HepG2 (cell line): ENCODE results near the gene STX12. TPM values are rescaled to one million over a fixed set of nuclear protein-coding genes. Genes with fewer than 3 reads are reported as not detected.

ENCODE experiments used
- ATAC-seq: fragments of 200-7000 bp; cut with Tn5 transposase; 3 replicates; pipeline ENCODE4 v1.9.1; 2020; ENCODE audit warnings: mild to moderate bottlenecking, moderate library complexity
- BruUV-seq: library from RNA; stranded (reverse); fragments of 400-500 nt; replicated peaks from 2 replicates; lab custom pipeline; 2021; lab: Mats Ljungman, UMichigan
- CTCF ChIA-PET: fragments of 300-600 bp; formaldehyde crosslinking; extraction: SDS; loops from one replicate; lab custom pipeline; 2021; ENCODE audit warnings: low total read pairs, inconsistent platforms, low intra/inter-chr PET ratio; lab: Yijun Ruan, JAX
- POLR2A ChIA-PET: fragments of 350-600 bp; sonication (Branson Sonifier 250); formaldehyde crosslinking; loops from one replicate; lab custom pipeline; 2020; ENCODE audit warnings: antibody characterized with exemption, inconsistent platforms; lab: Yijun Ruan, JAX
- DNase-seq: peaks from one replicate; pipeline ENCODE4 v3.0.0-alpha.2; 2015; ENCODE audit warnings: low spot score
- FAIRE-seq: peaks from 3 replicates; lab custom pipeline; 2011; peaks lifted over from hg19 to GRCh38; lab: Jason Lieb, UNC
- H2AFZ ChIP-seq: one replicate; pipeline ENCODE4 v1.6.1; 2011; ENCODE audit warnings: low read length, inconsistent platforms
- H3K27ac ChIP-seq: fragments of 300-600 bp; 3 replicates; pipeline ENCODE4 v1.8.0; 2011; ENCODE audit warnings: mixed run types, mild to moderate bottlenecking, mixed read lengths, low read length, inconsistent platforms; ENCODE audit not compliant: insufficient read depth; ENCODE audit errors: extremely low read length
- H3K27me3 ChIP-seq, 2 experiments: fragments of 200-600 bp in 1 of 2; 2 replicates in 1 of 2; 3 replicates in 1 of 2; pipeline versions ENCODE4 v1.6.0 to v1.8.0; 2011; ENCODE audit warnings: low read length in 2 of 2, mild to moderate bottlenecking in 2 of 2, moderate library complexity in 2 of 2, inconsistent platforms in 1 of 2; ENCODE audit not compliant: insufficient read depth in 2 of 2, control insufficient read depth in 1 of 2
- H3K36me3 ChIP-seq, 2 experiments: fragments of 200-600 bp in 1 of 2; replicated peaks in 1 of 2; 2 replicates in 1 of 2; 3 replicates in 1 of 2; pipeline versions ENCODE4 v1.5.1 to v1.8.0; 2011; ENCODE audit warnings: low read length in 2 of 2, inconsistent platforms in 1 of 2; ENCODE audit not compliant: insufficient read depth in 2 of 2, control insufficient read depth in 1 of 2
- H3K4me1 ChIP-seq: 2 replicates; pipeline ENCODE4 v1.5.1; 2012; ENCODE audit warnings: low read length, inconsistent platforms; ENCODE audit not compliant: insufficient read depth
- H3K4me2 ChIP-seq: 2 replicates; pipeline ENCODE4 v1.6.0; 2011; ENCODE audit warnings: low read depth, low read length, inconsistent platforms
- H3K4me3 ChIP-seq, 3 experiments: fragments of 200-600 bp in 1 of 3; sonication (generic), shearing (Covaris generic) in 1 of 3; replicated peaks in 1 of 3; 2 replicates each; pipeline ENCODE4 v1.5.1; 2011 to 2016; ENCODE audit warnings: low read length in 3 of 3, inconsistent platforms in 2 of 3, low read depth in 2 of 3, mild to moderate bottlenecking in 2 of 3, control low read depth in 1 of 3, mixed read lengths in 1 of 3; ENCODE audit not compliant: insufficient read depth in 1 of 3
- H3K79me2 ChIP-seq: one replicate; pipeline ENCODE4 v1.6.1; 2011; ENCODE audit warnings: low read length, inconsistent platforms; ENCODE audit not compliant: insufficient read depth
- H3K9ac ChIP-seq: 2 replicates; pipeline ENCODE4 v1.6.0; 2011; ENCODE audit warnings: mild to moderate bottlenecking, low read depth, low read length, inconsistent platforms; ENCODE audit not compliant: insufficient read depth
- H3K9me3 ChIP-seq: 2 replicates; pipeline ENCODE4 v1.5.1; 2012; ENCODE audit warnings: mild to moderate bottlenecking, low read length
- H4K20me1 ChIP-seq: 2 replicates; pipeline ENCODE4 v1.6.0; 2011; ENCODE audit warnings: inconsistent platforms, mild to moderate bottlenecking, low read length, moderate library complexity; ENCODE audit not compliant: insufficient read depth
- CBFB ChIP-seq: sonication (generic); formaldehyde crosslinking; IDR thresholded peaks from 2 replicates; pipeline ENCODE4 v1.4.0; 2020; ENCODE audit warnings: missing genetic modification reagents
- GABPB1 ChIP-seq: IDR thresholded peaks from 2 replicates; pipeline ENCODE4 v1.6.1; 2016; ENCODE audit warnings: mild to moderate bottlenecking, missing genetic modification reagents, moderate library complexity, missing compliant biosample characterization
- GTF2F1 ChIP-seq: fragments of 150-350 bp; IDR thresholded peaks from 2 replicates; pipeline ENCODE4 v1.6.1; 2014; ENCODE audit warnings: low read length
- MTA1 ChIP-seq: sonication (generic); formaldehyde crosslinking; IDR thresholded peaks from 2 replicates; pipeline ENCODE4 v1.4.0; 2020; ENCODE audit warnings: missing genetic modification reagents, mild to moderate bottlenecking, borderline replicate concordance
- RAD51 ChIP-seq: fragments of 450-650 bp; IDR thresholded peaks from 2 replicates; pipeline ENCODE4 v1.6.1; 2016; ENCODE audit warnings: borderline replicate concordance
- RNF2 ChIP-seq: fragments of 450-650 bp; conservative IDR thresholded peaks from 2 replicates; pipeline ENCODE4 v1.6.1; 2016; ENCODE audit warnings: low read depth
- ZNF225 ChIP-seq: sonication (generic); formaldehyde crosslinking; IDR thresholded peaks from 2 replicates; pipeline ENCODE4 v1.4.0; 2020; ENCODE audit warnings: mild to moderate bottlenecking, missing genetic modification reagents
- ZSCAN21 ChIP-seq: sonication (generic); formaldehyde crosslinking; IDR thresholded peaks from 2 replicates; pipeline ENCODE4 v1.8.0; 2022; ENCODE audit warnings: mild to moderate bottlenecking, missing genetic modification reagents, moderate library complexity, borderline replicate concordance
- WGBS: methylation state at CpG from one replicate; pipeline ENCODE4 v1.1.6; 2017; ENCODE audit warnings: low lambda C conversion rate; 5-methylcytosine and 5-hydroxymethylcytosine counted together
- in situ Hi-C: cut with HindIII; loops from 2 replicates; pipeline ENCODE4 v1.10.0; 2017; ENCODE audit warnings: low pct_unique_long_range_greater_than_20kb; ENCODE audit not compliant: extremely low pct_ligation_motif_present
- intact Hi-C: fragments of 100-400 bp; cut with micrococcal nuclease; formaldehyde crosslinking; loops from one replicate; pipeline ENCODE4 v1.10.0; 2022; ENCODE audit not compliant: unreplicated experiment
- polyA plus RNA-seq, 8 experiments: library from polyadenylated mRNA; depleted of rRNA in 3 of 8; stranded (reverse) in 7 of 8; unstranded in 1 of 8; fragments of >200 nt; fragmentation: Illumina TruSeq in 4 of 8; extraction: Trizol in 4 of 8; gene quantifications; 2 replicates each; pipeline versions ENCODE4 v1.2.1 to v1.2.3, GENCODE V29; 2011 to 2016; ENCODE audit warnings: low read depth in 4 of 8, missing spikeins in 1 of 8, mixed read lengths in 1 of 8; ENCODE audit not compliant: insufficient read depth in 1 of 8
- total RNA-seq, 5 experiments: library from RNA; depleted of rRNA; stranded (reverse); fragments of >200 nt; fragmentation: Illumina TruSeq; extraction: Trizol; gene quantifications; 2 replicates each; pipeline ENCODE4 v1.2.3, GENCODE V29; 2016; ENCODE audit warnings: low read depth in 1 of 5
- TF ChIP-seq, protein P1 (sequence below): sonication (generic); formaldehyde crosslinking; IDR thresholded peaks from 2 replicates; pipeline ENCODE4 v1.4.0; 2020; ENCODE audit warnings: missing genetic modification reagents
- TF ChIP-seq, protein P2 (sequence below), 2 experiments: sonication (generic) in 1 of 2; formaldehyde crosslinking in 1 of 2; IDR thresholded peaks; 2 replicates each; pipeline versions ENCODE4 v1.5.1 to v1.6.1; 2011 to 2020; ENCODE audit warnings: borderline replicate concordance in 1 of 2, low read depth in 1 of 2, low read length in 1 of 2, mild to moderate bottlenecking in 1 of 2, missing genetic modification reagents in 1 of 2, moderate library complexity in 1 of 2
- TF ChIP-seq, protein P3 (sequence below): sonication (generic); formaldehyde crosslinking; IDR thresholded peaks from 2 replicates; pipeline ENCODE4 v1.5.0; 2020; ENCODE audit warnings: missing genetic modification reagents, mild to moderate bottlenecking, borderline replicate concordance
- TF ChIP-seq, protein P4 (sequence below): sonication (generic); formaldehyde crosslinking; IDR thresholded peaks from 2 replicates; pipeline ENCODE4 v1.5.1; 2020; ENCODE audit warnings: mild to moderate bottlenecking, missing genetic modification reagents, moderate library complexity

The STX12 gene
- total and polyA plus RNA-seq, 2 of the 13 experiments (the other 11 are each of a cell fraction or from before 2014, with no cell fraction given): 9.0 to 19.7 TPM

DNA sequence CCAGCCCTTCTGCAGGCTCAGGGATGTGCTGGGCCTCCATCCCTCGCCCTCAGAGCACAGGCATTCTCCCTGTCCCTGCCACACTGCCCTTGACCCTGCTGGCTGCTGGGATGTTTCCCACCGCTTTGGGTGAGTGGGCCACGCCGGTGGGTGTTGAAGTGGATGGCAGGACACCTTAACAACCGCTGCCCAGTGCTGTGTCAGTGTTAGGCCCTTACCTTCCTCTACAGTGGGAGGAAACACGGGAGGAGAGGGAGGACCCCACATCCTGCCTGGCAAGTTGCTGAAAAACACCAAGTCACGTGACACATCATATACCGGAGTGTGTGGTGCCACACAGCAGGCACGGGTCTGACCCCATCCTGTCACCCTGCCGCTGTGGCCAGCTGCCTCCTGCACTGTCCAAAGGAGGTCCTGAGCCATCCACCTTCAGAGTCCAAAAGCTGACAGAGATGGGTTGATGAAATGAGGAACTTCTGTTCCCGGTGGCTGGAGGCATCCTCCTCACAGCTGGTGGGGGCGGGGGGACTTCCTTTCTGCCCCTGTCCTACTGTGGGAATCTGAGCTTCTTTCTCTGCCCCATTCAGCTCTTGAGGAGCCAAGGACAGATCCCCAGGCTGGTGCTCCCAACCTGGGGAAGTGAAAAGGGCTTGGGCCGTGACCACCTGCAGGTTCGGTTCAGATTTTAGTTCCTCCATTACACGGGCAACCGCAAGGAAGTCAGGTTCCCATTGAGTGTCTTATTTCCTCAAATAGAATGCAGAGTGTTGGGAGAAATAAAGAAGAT lies 96.1 kb downstream of the STX12 start:
- 17% methylated on average over 9 of the region's 16 CpGs for WGBS
- no peaks in the 10 kb centered on the region for H3K36me3 ChIP-seq
- no TSS peak for BruUV-seq
- ATAC-seq (peak; percentile 41), DNase-seq (no peak), FAIRE-seq (no peak)
- peaks cover 50% of the 10 kb centered on the region for H3K4me1 ChIP-seq
- peak overlapping the region; percentile 78 for H3K4me2 ChIP-seq
- intact Hi-C loops (loop anchor here (10.0 kb wide), 1 partner anchor 56 kb away; no protein-coding TSS in a partner anchor), in situ Hi-C loops (loop anchor here (10.0 kb wide), 1 partner anchor 336 kb away; no protein-coding TSS in a partner anchor)
- H3K79me2 ChIP-seq: no peaks in the 10 kb centered on the region
- POLR2A ChIA-PET: no interaction called here
- H3K27me3 ChIP-seq: peaks cover 0 to 15% of the 10 kb centered on the region in 2 experiments; a peak in 2 of 5 replicates
- no peaks in the 10 kb centered on the region for H3K9me3 ChIP-seq
- H3K4me3 ChIP-seq: peak overlapping the region in 2 of 3 experiments; percentile 19 to 59; a peak in 4 of 6 replicates
- H3K27ac ChIP-seq: no peak overlapping the region
- H4K20me1 ChIP-seq: no peaks in the 10 kb centered on the region
- peak overlapping the region; percentile 38 for H2AFZ ChIP-seq
- H3K9ac ChIP-seq: no peak overlapping the region
- CTCF ChIA-PET: no interaction called here
- peak; percentile 94 for TF ChIP-seq RAD51
- TF ChIP-seq GABPB1 (CRISPR knock-in tag): peak; percentile 44; the same call in 1 of the 2 replicates
- no peak for TF ChIP-seq ZNF225 (CRISPR knock-in tag)
- TF ChIP-seq CBFB (CRISPR knock-in tag): no peak
- TF ChIP-seq, protein P1, sequence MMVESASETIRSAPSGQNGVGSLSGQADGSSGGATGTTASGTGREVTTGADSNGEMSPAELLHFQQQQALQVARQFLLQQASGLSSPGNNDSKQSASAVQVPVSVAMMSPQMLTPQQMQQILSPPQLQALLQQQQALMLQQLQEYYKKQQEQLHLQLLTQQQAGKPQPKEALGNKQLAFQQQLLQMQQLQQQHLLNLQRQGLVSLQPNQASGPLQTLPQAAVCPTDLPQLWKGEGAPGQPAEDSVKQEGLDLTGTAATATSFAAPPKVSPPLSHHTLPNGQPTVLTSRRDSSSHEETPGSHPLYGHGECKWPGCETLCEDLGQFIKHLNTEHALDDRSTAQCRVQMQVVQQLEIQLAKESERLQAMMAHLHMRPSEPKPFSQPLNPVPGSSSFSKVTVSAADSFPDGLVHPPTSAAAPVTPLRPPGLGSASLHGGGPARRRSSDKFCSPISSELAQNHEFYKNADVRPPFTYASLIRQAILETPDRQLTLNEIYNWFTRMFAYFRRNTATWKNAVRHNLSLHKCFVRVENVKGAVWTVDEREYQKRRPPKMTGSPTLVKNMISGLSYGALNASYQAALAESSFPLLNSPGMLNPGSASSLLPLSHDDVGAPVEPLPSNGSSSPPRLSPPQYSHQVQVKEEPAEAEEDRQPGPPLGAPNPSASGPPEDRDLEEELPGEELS (CRISPR knock-in tag): no peak
- TF ChIP-seq, protein P2, sequence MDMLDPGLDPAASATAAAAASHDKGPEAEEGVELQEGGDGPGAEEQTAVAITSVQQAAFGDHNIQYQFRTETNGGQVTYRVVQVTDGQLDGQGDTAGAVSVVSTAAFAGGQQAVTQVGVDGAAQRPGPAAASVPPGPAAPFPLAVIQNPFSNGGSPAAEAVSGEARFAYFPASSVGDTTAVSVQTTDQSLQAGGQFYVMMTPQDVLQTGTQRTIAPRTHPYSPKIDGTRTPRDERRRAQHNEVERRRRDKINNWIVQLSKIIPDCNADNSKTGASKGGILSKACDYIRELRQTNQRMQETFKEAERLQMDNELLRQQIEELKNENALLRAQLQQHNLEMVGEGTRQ (IDR thresholded peaks at IDR 0.05; ENCODE audit: low read depth, low read length): peak; percentile 90
- TF ChIP-seq, protein P2 (CRISPR knock-in tag; IDR thresholded peaks at IDR 0.05; ENCODE audit: borderline replicate concordance): peak; percentile 45; the same call in 1 of the 2 replicates
- TF ChIP-seq ZSCAN21 (CRISPR knock-in tag): peak; percentile 52; the same call in 1 of the 2 replicates
- TF ChIP-seq, protein P3, sequence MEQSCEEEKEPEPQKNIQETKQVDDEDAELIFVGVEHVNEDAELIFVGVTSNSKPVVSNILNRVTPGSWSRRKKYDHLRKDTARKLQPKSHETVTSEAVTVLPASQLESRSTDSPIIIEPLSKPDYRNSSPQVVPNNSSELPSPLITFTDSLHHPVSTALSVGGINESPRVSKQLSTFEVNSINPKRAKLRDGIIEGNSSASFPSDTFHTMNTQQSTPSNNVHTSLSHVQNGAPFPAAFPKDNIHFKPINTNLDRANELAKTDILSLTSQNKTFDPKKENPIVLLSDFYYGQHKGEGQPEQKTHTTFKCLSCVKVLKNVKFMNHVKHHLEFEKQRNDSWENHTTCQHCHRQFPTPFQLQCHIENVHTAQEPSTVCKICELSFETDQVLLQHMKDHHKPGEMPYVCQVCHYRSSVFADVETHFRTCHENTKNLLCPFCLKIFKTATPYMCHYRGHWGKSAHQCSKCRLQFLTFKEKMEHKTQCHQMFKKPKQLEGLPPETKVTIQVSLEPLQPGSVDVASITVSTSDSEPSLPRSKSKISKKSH (CRISPR knock-in tag): peak; percentile 23; the same call in 1 of the 2 replicates
- TF ChIP-seq MTA1: peak; percentile 24; the same call in 1 of the 2 replicates
- TF ChIP-seq, protein P4, sequence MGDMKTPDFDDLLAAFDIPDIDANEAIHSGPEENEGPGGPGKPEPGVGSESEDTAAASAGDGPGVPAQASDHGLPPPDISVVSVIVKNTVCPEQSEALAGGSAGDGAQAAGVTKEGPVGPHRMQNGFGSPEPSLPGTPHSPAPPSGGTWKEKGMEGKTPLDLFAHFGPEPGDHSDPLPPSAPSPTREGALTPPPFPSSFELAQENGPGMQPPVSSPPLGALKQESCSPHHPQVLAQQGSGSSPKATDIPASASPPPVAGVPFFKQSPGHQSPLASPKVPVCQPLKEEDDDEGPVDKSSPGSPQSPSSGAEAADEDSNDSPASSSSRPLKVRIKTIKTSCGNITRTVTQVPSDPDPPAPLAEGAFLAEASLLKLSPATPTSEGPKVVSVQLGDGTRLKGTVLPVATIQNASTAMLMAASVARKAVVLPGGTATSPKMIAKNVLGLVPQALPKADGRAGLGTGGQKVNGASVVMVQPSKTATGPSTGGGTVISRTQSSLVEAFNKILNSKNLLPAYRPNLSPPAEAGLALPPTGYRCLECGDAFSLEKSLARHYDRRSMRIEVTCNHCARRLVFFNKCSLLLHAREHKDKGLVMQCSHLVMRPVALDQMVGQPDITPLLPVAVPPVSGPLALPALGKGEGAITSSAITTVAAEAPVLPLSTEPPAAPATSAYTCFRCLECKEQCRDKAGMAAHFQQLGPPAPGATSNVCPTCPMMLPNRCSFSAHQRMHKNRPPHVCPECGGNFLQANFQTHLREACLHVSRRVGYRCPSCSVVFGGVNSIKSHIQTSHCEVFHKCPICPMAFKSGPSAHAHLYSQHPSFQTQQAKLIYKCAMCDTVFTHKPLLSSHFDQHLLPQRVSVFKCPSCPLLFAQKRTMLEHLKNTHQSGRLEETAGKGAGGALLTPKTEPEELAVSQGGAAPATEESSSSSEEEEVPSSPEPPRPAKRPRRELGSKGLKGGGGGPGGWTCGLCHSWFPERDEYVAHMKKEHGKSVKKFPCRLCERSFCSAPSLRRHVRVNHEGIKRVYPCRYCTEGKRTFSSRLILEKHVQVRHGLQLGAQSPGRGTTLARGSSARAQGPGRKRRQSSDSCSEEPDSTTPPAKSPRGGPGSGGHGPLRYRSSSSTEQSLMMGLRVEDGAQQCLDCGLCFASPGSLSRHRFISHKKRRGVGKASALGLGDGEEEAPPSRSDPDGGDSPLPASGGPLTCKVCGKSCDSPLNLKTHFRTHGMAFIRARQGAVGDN: peak; percentile 53
- 0 out of 2 replicates have a peak, but pooled peaks have one; percentile 21 for TF ChIP-seq RNF2
- TF ChIP-seq GTF2F1: no peak
